ENCODE results near the gene ORAI3. TPM values are rescaled to one million over a fixed set of nuclear protein-coding genes. Genes with fewer than 3 reads are reported as not detected.

The ORAI3 gene
- total RNA-seq, 4 donors from 2014 or later = 32.9 to 49.5 (median 40.2) TPM

GRCh38 chr16:30941600-30942425, 7.1 kb upstream of the ORAI3 start:
- peak; percentile 82 to 86 for DNase-seq
- TF ChIP-seq CTCF (IDR thresholded peaks at IDR 0.05) (peak; percentile 55 to 97 (median 78)), POLR2A (IDR thresholded peaks at IDR 0.05) (no peak)
- intact Hi-C loops (cut with DNase I) = no loop called here
- Histone ChIP-seq H3K27ac (no peak overlapping the region), H3K4me1 (peaks cover 4 to 10% of the 10 kb centered on the region in 2 donors), H3K4me3 (replicated peaks in 1 of 3) (no peak overlapping the region), H3K9me3 (no peaks in the 10 kb centered on the region), H3K27me3 (no peaks in the 10 kb centered on the region), H3K36me3 (peaks cover 0 to 11% of the 10 kb centered on the region in 2 donors)
- WGBS, 2 donors = 24 to 62% methylated on average over 3 to 13 of the region's 15 CpGs

GRCh38 chr16:30942426-30942806, 6.5 kb upstream of the ORAI3 start:
- intact Hi-C loops (cut with DNase I) = no loop called here
- 79 to 93% methylated on average over 4 of the region's 4 CpGs for whole genome bisulfite sequencing, 2 donors
- H3K4me3 ChIP-seq (replicated peaks in 1 of 3) = no peak overlapping the region
- no peak for DNase-seq
- H3K27ac ChIP-seq = no peak overlapping the region
- H3K4me1 ChIP-seq = peaks cover 4 to 10% of the 10 kb centered on the region in 2 donors
- H3K36me3 ChIP-seq = peaks cover 0 to 11% of the 10 kb centered on the region in 2 donors
- no peak for TF ChIP-seq POLR2A (IDR thresholded peaks at IDR 0.05)
- no peak for TF ChIP-seq CTCF (IDR thresholded peaks at IDR 0.05)
- H3K9me3 ChIP-seq = no peaks in the 10 kb centered on the region
- H3K27me3 ChIP-seq = no peaks in the 10 kb centered on the region

- intact Hi-C loops (cut with DNase I) = no loop called here
- H3K36me3 ChIP-seq = peaks cover 0 to 11% of the 10 kb centered on the region in 2 donors
- H3K27me3 ChIP-seq = no peaks in the 10 kb centered on the region
- no peak overlapping the region for H3K4me3 ChIP-seq (replicated peaks in 1 of 3)
- no peak for DNase-seq
- no peak overlapping the region for H3K27ac ChIP-seq
- TF ChIP-seq POLR2A (IDR thresholded peaks at IDR 0.05) = no peak
- no peak for TF ChIP-seq CTCF (IDR thresholded peaks at IDR 0.05)
- no peaks in the 10 kb centered on the region for H3K9me3 ChIP-seq
- H3K4me1 ChIP-seq = peaks cover 7 to 10% of the 10 kb centered on the region in 2 donors
Measured at GRCh38 chr16:30944352-30944751, 4.5 kb upstream of the ORAI3 start.

- Histone ChIP-seq H3K9me3 (no peaks in the 10 kb centered on the region), H3K27ac (no peak overlapping the region), H3K4me1 (peaks cover 26 to 27% of the 10 kb centered on the region in 2 donors), H3K27me3 (no peaks in the 10 kb centered on the region), H3K4me3 (replicated peaks in 1 of 3) (no peak overlapping the region), H3K36me3 (peaks cover 0 to 11% of the 10 kb centered on the region in 2 donors)
- no peak for TF ChIP-seq CTCF (IDR thresholded peaks at IDR 0.05)
- no peak for TF ChIP-seq POLR2A (IDR thresholded peaks at IDR 0.05)
- intact Hi-C loops (cut with DNase I) = no loop called here
- 85 to 91% methylated on average over 26 to 33 of the region's 38 CpGs for WGBS, 2 donors
- no peak for DNase-seq
Measured at GRCh38 chr16:30946671-30947540, 2.0 kb upstream of the ORAI3 start.

- 52 to 57% methylated on average over 3 of the region's 3 CpGs for WGBS, 2 donors
- Histone ChIP-seq H3K4me1 (peaks cover 20 to 29% of the 10 kb centered on the region in 2 donors), H3K36me3 (peaks cover 0 to 9% of the 10 kb centered on the region in 2 donors), H3K27ac (peak overlapping the region; percentile 87 to 96 (median 92)), H3K9me3 (no peaks in the 10 kb centered on the region), H3K27me3 (no peaks in the 10 kb centered on the region), H3K4me3 (replicated peaks in 1 of 3) (no peak overlapping the region)
- TF ChIP-seq CTCF (IDR thresholded peaks at IDR 0.05) (no peak), POLR2A (IDR thresholded peaks at IDR 0.05) (no peak)
- DNase-seq = no peak
- intact Hi-C loops (cut with DNase I) = no loop called here
Measured at GRCh38 chr16:30947541-30947858, 1.4 kb upstream of the ORAI3 start.

Measured in thyroid gland (tissue), 4 donors.